ENCODE measurements around the gene PTBP1. TPM values are rescaled to one million over a fixed set of nuclear protein-coding genes. Genes with fewer than 3 reads are reported as not detected.

The PTBP1 gene
- total and polyA plus RNA-seq, 9 of the 15 experiments (the other 6 are each of a cell fraction or from before 2014, with no cell fraction given): 14.0 to 759 (median 234) TPM

- no peak for TF ChIP-seq NR1H2 (CRISPR knock-in tag; IDR thresholded peaks at IDR 0.05)
- peak; percentile 90 for TF ChIP-seq ZNF589 (CRISPR knock-in tag; IDR thresholded peaks at IDR 0.05; ENCODE audit: low read depth)
- TF ChIP-seq NCOA1 (IDR thresholded peaks at IDR 0.05; ENCODE audit: low read depth): no peak
- TF ChIP-seq EWSR1 (IDR thresholded peaks at IDR 0.05; ENCODE audit: borderline replicate concordance, low read depth, partially characterized antibody): no peak
- no peak for TF ChIP-seq ZNF785 (CRISPR knock-in tag; IDR thresholded peaks at IDR 0.05)
- no peak for TF ChIP-seq MCM3 (IDR thresholded peaks at IDR 0.05)
- no peak for TF ChIP-seq NCOR1 (IDR thresholded peaks at IDR 0.05)
- no peak for TF ChIP-seq ZNF3 (CRISPR knock-in tag; IDR thresholded peaks at IDR 0.05)
- TF ChIP-seq ZNF76 (CRISPR knock-in tag; IDR thresholded peaks at IDR 0.05; ENCODE audit: borderline replicate concordance): no peak
- TF ChIP-seq, protein P1, sequence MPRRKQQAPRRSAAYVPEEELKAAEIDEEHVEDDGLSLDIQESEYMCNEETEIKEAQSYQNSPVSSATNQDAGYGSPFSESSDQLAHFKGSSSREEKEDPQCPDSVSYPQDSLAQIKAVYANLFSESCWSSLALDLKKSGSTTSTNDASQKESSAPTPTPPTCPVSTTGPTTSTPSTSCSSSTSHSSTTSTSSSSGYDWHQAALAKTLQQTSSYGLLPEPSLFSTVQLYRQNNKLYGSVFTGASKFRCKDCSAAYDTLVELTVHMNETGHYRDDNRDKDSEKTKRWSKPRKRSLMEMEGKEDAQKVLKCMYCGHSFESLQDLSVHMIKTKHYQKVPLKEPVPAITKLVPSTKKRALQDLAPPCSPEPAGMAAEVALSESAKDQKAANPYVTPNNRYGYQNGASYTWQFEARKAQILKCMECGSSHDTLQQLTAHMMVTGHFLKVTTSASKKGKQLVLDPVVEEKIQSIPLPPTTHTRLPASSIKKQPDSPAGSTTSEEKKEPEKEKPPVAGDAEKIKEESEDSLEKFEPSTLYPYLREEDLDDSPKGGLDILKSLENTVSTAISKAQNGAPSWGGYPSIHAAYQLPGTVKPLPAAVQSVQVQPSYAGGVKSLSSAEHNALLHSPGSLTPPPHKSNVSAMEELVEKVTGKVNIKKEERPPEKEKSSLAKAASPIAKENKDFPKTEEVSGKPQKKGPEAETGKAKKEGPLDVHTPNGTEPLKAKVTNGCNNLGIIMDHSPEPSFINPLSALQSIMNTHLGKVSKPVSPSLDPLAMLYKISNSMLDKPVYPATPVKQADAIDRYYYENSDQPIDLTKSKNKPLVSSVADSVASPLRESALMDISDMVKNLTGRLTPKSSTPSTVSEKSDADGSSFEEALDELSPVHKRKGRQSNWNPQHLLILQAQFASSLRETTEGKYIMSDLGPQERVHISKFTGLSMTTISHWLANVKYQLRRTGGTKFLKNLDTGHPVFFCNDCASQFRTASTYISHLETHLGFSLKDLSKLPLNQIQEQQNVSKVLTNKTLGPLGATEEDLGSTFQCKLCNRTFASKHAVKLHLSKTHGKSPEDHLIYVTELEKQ (CRISPR knock-in tag; IDR thresholded peaks at IDR 0.05): no peak
- TF ChIP-seq ZNF79 (CRISPR knock-in tag; IDR thresholded peaks at IDR 0.05; ENCODE audit: low read depth): no peak
- TF ChIP-seq XRCC5 (IDR thresholded peaks at IDR 0.05; ENCODE audit: low read depth, low read length): no peak
- TF ChIP-seq SLC30A9 (CRISPR knock-in tag; IDR thresholded peaks at IDR 0.05): 0 out of 2 replicates have a peak, but pooled peaks have one; percentile 55
- TF ChIP-seq NR2C2 (CRISPR knock-in tag; IDR thresholded peaks at IDR 0.05): no peak
- no peak for TF ChIP-seq NR2C2 (tag; IDR thresholded peaks at IDR 0.05)
- TF ChIP-seq RHOXF2B (CRISPR knock-in tag; conservative IDR thresholded peaks at IDR 0.05): no peak
- TF ChIP-seq, protein P2, sequence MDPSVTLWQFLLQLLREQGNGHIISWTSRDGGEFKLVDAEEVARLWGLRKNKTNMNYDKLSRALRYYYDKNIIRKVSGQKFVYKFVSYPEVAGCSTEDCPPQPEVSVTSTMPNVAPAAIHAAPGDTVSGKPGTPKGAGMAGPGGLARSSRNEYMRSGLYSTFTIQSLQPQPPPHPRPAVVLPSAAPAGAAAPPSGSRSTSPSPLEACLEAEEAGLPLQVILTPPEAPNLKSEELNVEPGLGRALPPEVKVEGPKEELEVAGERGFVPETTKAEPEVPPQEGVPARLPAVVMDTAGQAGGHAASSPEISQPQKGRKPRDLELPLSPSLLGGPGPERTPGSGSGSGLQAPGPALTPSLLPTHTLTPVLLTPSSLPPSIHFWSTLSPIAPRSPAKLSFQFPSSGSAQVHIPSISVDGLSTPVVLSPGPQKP (CRISPR knock-in tag; IDR thresholded peaks at IDR 0.05): no peak
- TF ChIP-seq THAP7 (CRISPR knock-in tag; IDR thresholded peaks at IDR 0.05): no peak
- TF ChIP-seq, protein P3, sequence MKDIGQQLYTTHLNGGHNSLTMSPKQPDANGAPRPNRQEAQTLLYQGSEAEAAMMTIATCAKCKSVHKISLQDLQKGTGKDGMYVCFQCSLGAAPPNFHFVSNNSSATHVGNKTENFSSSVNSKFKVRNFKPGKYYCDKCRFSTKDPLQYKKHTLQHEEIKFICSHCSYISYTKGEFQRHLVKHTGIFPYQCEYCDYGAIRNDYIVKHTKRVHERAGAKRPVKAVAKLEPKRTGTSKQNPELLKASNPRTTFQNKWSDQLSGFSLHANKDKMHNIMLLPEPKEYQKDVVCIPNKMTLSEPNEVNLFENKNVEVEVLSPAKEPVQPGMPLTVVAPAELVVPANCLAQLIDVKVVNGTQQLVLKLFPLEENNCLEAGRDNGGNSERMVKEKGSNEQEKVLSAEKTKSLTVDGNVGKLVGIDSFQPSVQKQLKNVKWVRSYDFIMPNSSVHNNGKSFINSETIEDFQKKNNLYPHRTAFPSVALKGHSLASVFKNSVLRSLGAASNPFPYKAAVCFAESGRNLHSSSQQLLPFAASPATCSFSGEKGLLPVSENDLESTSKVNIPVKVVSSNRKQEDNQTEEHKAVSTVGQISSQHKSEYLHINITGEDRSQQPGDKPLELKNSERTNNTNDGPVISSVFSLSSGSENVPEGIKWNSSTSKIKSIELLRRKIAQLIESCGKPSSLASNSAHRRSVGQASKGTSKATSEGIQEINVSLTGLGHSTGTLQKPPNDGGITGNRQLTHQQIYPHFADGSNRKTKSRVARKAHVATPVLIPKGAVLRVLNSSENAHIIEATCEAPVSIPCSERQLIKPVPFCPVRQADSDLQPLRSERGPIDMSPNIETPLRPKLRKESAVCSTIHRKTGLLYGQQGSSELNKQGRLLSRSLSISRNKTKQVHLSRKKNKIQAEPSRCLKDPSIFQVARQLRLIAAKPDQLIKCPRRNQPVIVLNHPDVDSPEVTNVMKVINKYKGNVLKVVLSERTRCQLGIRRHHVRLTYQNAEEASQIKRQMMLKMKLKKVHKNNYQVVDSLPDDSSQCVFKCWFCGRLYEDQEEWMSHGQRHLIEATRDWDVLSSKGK (CRISPR knock-in tag; IDR thresholded peaks at IDR 0.05): no peak
These were observed 519 bp downstream of the PTBP1 start (continued) for GRCh38 chr19:797528-798414.

All from K562 (cell line).